ENCODE measurements around the gene CDKN3.
"Not testable (repeated sequence)": the region's sequence is repeated elsewhere in the genome, so short reads cannot be mapped to it uniquely, and the experiment has no call there.

Gene CDKN3

DNA sequence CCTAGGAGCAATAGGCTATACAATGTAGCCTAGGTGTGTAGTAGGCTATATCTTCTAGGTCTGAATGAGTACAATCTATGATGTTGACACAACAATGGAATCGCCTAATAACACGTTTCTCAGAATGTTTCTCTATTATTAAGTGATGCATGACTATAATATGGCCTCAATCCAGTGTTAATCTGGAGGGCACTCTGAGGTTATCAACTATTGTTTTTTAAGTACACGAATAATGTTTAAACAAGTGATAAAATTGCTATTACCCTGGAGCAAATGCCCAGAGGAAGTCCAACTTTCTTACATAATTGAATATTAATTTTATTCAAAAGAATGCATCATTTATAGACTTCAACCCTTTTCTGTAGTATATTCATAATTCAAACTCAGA is 60.8 kb downstream of the CDKN3 start:
- DNase-seq, result no peak

DNA sequence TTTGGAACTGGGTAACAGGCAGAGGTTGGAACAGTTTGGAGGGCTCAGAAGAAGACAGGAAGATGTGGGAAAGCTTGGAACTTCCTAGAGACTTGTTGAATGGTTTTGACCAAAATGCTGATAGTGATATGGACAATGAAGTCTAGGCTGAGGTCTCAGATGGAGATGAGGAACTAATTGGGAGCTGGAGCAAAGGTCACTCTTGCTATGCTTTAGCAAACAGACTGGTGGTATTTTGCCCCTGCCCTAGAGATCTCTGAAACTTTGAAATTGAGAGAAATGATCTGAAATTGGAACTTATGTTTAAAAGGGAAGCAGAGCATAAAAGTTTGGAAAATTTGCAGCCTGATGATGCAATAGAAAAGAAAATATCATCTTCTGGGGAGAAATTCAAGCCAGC is 61.7 kb downstream of the CDKN3 start:
- DNase-seq, result not testable (repeated sequence)

DNA sequence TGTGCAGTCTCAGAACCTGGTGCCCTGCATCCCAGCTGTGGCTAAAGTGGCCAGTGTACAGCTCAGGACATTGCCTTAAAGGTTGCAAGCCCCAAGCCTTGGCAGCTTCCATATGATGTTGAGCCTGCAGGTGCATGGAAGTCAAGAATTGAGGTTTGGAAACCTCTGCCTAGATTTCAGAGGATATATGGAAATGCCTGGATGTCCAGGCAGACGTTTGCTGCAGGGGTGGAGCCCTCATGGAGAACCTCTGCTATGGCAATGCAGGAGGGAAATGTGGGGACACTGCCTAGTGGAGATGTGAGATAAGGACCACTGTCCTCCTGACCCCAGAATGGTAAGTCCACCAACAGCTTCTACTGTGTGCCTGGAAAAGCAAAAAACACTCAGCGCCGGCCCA is 62.3 kb downstream of the CDKN3 start:
- no peak for DNase-seq

DNA sequence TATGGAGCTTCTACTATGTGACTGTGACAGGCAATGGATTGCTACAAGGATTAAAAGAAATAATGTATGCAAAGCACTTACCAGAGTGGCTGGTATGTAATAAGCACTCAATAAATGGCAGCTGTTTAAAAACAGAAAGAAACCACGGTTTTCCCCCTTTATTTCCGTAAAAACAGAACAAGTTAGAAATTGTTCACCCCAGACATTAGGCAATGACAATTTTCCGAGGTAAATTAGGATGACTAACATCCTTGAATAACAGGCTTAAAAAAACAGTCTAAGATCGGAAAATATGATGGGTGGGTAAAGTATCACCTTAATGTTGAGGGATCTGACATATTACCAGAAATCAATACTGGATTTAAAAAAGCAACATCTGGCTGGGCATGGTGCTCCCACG is 65.2 kb downstream of the CDKN3 start:
- DNase-seq, result no peak

DNA sequence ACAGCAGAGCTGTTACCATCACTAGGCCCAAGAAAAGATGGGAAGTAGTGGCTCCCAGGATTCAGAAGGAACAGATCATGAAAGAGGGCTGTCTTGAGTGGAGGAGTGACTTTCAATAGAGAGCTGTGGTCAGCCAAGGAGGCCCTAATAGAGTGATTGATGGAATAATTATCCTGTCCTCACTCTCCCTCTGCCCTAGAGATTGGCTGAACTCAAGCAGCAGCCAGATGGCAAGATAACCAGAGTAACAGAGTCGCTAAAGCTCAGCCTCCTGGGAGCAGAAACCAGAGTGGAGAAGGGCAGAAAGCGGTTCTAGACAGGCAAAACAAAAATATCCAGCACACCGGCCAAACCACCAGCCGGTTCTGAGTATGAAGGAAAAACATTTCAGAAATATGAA is 68.8 kb downstream of the CDKN3 start:
- no peak for DNase-seq

GRCh38 chr14:54467280-54467679 is 70.5 kb downstream of the CDKN3 start:
- DNase-seq, result no peak

Measured in NCI-H1417 treated with DMSO at 0.1 percent for 48 hours (cell line).